Bronchial epithelial cell (primary cell): ENCODE measurements around the gene PLEKHA6. TPM values are rescaled to one million over a fixed set of nuclear protein-coding genes. Genes with fewer than 3 reads are reported as not detected.
A peak's percentile ranks its signal among the peaks of the same experiment; 100 is the strongest.

Experiments used
- DNase-seq: peaks from one replicate; pipeline ENCODE4 v3.0.0-alpha.2; 2010; ENCODE audit warnings: low read depth
- FAIRE-seq: peaks from 2 replicates; lab custom pipeline; 2011; peaks lifted over from hg19 to GRCh38; lab: Jason Lieb, UNC
- H3K27me3 ChIP-seq: 2 replicates; pipeline ENCODE4 v1.5.1; 2011; ENCODE audit warnings: low read length; ENCODE audit not compliant: control insufficient read depth, insufficient read depth
- H3K36me3 ChIP-seq: 2 replicates; pipeline ENCODE4 v1.5.1; 2011; ENCODE audit warnings: low read length; ENCODE audit not compliant: control insufficient read depth, insufficient read depth
- H3K4me3 ChIP-seq: 2 replicates; pipeline ENCODE4 v1.5.1; 2011; ENCODE audit warnings: mild to moderate bottlenecking, low read depth, low read length, control low read depth
- total RNA-seq: library from RNA; depleted of rRNA; stranded (reverse); fragments of >200 nt; gene quantifications from 2 replicates; pipeline ENCODE4 v1.2.1, GENCODE V29; 2014
- TF ChIP-seq, protein P1 (sequence below): IDR thresholded peaks from 2 replicates; pipeline ENCODE4 v1.5.1; 2011; ENCODE audit warnings: mild to moderate bottlenecking, moderate library complexity, low read length, control low read depth, inconsistent platforms; ENCODE audit not compliant: insufficient read depth, severe bottlenecking

PLEKHA6 gene
- total RNA-seq, 1 donor from 2014 or later = 2.1 TPM

DNA sequence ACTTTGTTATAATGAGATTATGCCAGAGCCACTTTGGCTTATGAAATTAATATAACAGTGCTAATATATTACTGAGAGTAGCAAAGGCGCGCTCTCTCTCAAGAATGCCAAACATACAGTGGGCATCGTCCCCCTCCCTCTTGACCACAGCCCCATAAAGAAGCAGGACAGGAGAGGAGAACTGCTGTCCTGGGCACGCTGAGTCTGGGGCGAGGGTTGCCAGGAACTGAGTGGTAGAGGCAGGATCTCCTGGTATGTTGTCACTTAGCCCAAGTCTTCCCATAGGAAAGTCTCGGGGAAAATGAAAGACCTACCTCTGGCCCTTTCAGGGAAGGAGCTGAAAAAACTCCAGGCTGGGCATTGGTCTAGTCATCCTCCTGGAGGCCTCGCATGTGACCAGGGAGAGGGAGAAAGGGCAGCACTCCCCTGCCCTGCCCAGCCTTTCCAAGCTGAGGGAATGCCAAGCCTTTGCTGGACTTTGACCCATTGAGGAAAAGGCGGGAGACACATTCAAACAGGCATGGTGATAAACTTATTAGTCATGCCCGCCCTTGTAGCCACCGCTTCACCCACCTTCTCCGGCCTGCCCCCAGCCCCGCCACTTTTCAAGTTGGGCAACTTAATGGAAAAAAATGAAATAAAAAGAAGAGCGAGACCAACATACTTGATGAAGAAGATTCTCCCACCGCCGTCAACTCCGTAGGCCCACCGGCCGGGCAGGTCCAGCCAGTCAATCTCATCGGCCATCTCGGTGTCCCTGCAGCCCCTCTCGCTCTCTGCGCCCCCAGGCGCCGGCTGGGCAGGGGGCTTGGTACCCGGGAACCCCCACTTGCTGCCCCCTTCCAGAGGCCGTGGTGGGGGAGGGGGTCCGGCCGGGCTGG is 17.4 kb upstream of the PLEKHA6 start:
- H3K4me3 ChIP-seq = peak overlapping the region; percentile 42
- TF ChIP-seq, protein P1, sequence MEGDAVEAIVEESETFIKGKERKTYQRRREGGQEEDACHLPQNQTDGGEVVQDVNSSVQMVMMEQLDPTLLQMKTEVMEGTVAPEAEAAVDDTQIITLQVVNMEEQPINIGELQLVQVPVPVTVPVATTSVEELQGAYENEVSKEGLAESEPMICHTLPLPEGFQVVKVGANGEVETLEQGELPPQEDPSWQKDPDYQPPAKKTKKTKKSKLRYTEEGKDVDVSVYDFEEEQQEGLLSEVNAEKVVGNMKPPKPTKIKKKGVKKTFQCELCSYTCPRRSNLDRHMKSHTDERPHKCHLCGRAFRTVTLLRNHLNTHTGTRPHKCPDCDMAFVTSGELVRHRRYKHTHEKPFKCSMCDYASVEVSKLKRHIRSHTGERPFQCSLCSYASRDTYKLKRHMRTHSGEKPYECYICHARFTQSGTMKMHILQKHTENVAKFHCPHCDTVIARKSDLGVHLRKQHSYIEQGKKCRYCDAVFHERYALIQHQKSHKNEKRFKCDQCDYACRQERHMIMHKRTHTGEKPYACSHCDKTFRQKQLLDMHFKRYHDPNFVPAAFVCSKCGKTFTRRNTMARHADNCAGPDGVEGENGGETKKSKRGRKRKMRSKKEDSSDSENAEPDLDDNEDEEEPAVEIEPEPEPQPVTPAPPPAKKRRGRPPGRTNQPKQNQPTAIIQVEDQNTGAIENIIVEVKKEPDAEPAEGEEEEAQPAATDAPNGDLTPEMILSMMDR = no peak
- H3K36me3 ChIP-seq = no peaks in the 10 kb centered on the region
- DNase-seq (no peak), FAIRE-seq (no peak)
- H3K27me3 ChIP-seq = peaks cover 8% of the 10 kb centered on the region

DNA sequence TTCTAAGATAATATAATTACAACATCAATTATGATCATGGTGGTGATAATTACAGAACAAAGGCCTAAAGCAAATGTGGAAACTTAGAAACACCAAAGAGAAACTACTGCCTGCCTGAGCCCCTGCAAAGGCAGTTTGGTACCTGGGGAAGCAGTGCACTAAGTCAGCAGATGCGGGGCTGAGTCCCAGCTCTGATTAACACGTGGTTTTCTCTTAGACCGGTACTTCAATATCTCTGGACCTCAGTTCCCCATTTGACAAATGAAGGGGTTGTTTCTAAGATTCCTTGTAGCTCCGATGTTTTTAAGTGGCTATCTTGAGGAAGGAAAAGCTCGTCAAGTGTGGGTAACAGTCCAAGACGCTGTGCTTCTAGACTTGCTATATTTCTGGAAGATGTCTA is 16.7 kb upstream of the PLEKHA6 start:
- DNase-seq (no peak), FAIRE-seq (no peak)
- Histone ChIP-seq H3K4me3 (no peak overlapping the region), H3K27me3 (peaks cover 8% of the 10 kb centered on the region), H3K36me3 (no peaks in the 10 kb centered on the region)
- TF ChIP-seq, protein P1 = no peak

DNA sequence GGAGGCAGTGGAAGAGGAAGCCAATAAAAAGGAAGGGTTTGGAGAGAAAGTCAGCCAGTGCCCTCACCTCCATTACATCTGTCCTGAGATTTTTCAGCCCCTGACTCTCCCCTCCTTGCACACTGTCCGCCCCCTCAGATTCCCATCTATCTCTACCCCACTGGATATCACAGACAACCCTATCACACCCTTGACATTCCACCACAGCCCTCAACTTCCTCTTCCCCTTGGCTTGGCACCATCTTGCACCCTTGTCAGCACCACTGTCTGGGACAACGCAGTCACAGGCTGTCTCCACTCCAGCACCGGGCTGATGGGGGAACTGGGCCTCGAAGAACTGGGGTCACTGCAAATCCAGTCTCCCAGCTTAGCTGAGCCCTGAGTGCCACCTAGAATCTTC is 14.2 kb upstream of the PLEKHA6 start:
- TF ChIP-seq, protein P1 = no peak
- no peaks in the 10 kb centered on the region for H3K36me3 ChIP-seq
- FAIRE-seq = no peak
- H3K4me3 ChIP-seq = no peak overlapping the region
- H3K27me3 ChIP-seq = peaks cover 8% of the 10 kb centered on the region
- DNase-seq = no peak

DNA sequence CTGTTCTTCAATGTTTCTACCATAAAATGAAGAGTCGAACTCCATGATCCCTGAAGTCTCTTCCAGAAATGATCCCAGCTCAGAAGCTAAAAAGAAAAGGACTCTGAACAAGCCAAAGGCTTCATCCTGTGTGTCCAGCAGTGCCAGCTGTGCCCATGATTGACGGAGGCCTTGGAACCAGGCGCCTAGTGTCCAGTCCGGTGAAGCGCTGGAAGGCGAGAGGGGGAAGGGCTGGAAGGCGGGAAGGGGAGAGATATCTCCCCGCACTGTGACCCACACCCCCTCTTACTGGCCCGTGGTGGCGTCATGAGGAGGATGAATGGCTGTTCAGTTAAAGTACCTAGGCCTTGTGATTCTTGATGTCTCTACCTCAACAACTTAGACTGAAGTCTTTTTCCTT is 10.4 kb upstream of the PLEKHA6 start:
- peaks cover 5% of the 10 kb centered on the region for H3K27me3 ChIP-seq
- DNase-seq (no peak), FAIRE-seq (no peak)
- no peaks in the 10 kb centered on the region for H3K36me3 ChIP-seq
- TF ChIP-seq, protein P1 = no peak
- no peak overlapping the region for H3K4me3 ChIP-seq

DNA sequence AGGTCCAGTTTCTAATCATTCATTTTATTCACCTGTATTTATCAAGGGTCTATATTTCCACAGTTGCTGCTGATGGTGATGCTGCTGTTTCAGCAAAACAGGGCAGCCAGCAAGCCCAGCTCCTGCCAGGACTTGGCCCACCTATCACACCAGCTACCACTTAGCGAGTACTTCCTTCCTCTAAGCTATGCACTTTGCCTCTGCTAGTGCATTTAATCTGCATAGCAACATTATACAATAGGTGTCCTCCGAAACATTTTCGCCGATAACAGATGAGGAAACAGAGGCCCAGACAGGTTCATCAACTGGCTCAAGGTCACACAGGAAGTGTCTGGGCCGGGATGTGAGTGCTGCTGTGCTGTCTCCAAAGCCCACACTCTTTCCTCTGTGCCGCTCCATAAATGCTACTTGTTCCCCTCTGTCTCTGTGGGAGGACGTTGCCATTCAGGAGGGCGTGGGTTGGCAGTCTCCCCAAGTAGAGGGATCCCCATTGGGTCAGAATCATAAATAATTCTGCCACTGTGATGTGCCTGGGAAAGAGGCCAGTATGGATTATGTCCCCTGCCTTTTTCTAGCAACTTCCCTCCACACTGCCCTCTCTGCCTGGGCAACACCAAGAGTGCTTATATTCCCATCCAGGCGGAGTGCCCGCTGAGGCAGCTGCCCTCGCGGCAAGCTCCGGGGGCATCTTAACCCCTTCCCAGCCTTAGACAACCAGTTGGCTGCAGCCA is 9.4 kb upstream of the PLEKHA6 start:
- no peak for DNase-seq
- no peaks in the 10 kb centered on the region for H3K36me3 ChIP-seq
- peak; percentile 43 for FAIRE-seq

More for the DNA sequence above, 9.4 kb upstream of the PLEKHA6 start:
- TF ChIP-seq, protein P1 = no peak
- H3K4me3 ChIP-seq = no peak overlapping the region
- H3K27me3 ChIP-seq = no peaks in the 10 kb centered on the region
